H9 (cell line): ENCODE results near the gene CEMIP. TPM values are rescaled to one million over a fixed set of nuclear protein-coding genes. Genes with fewer than 3 reads are reported as not detected.

Experiments used
- DNase-seq: peaks from one replicate; pipeline ENCODE4 v3.0.0-alpha.2; 2017
- H2AFZ ChIP-seq: one replicate; pipeline ENCODE4 v1.6.1; 2013; ENCODE audit warnings: mild to moderate bottlenecking, low read length, control low read depth, moderate library complexity
- H2AK5ac ChIP-seq: 2 replicates; pipeline ENCODE4 v1.6.1; 2013; ENCODE audit warnings: low read length, control low read depth, mixed read lengths; ENCODE audit not compliant: insufficient read length
- H2BK120ac ChIP-seq: one replicate; pipeline ENCODE4 v1.6.1; 2013; ENCODE audit warnings: low read depth, mild to moderate bottlenecking, low read length, control low read depth, inconsistent platforms; ENCODE audit not compliant: poor library complexity, severe bottlenecking
- H2BK12ac ChIP-seq: 2 replicates; pipeline ENCODE4 v1.6.1; 2013; ENCODE audit warnings: low read length, control low read depth, mixed read lengths, low read depth; ENCODE audit not compliant: insufficient read length
- H2BK15ac ChIP-seq: 2 replicates; pipeline ENCODE4 v1.6.1; 2013; ENCODE audit warnings: low read depth, low read length, control low read depth
- H2BK20ac ChIP-seq: one replicate; pipeline ENCODE4 v1.6.1; 2013; ENCODE audit warnings: low read depth, mild to moderate bottlenecking, low read length, control low read depth, inconsistent platforms; ENCODE audit not compliant: poor library complexity, severe bottlenecking
- H2BK5ac ChIP-seq: 2 replicates; pipeline ENCODE4 v1.6.1; 2013; ENCODE audit warnings: low read length, control low read depth, mixed read lengths; ENCODE audit not compliant: insufficient read length
- H3K14ac ChIP-seq: 2 replicates; pipeline ENCODE4 v1.6.1; 2013; ENCODE audit warnings: low read length, control low read depth; ENCODE audit not compliant: insufficient read depth
- H3K18ac ChIP-seq: 2 replicates; pipeline ENCODE4 v1.6.1; 2013; ENCODE audit warnings: low read depth, mild to moderate bottlenecking, mixed read lengths, low read length, control low read depth; ENCODE audit not compliant: insufficient read length
- H3K23ac ChIP-seq: 2 replicates; pipeline ENCODE4 v1.6.1; 2013; ENCODE audit warnings: low read length, control low read depth, mixed read lengths, low read depth; ENCODE audit not compliant: insufficient read length
- H3K23me2 ChIP-seq: 2 replicates; pipeline ENCODE4 v1.6.1; 2013; ENCODE audit warnings: low read depth, mild to moderate bottlenecking, mixed read lengths, low read length, control low read depth; ENCODE audit not compliant: insufficient read length, poor library complexity, severe bottlenecking
- H3K27ac ChIP-seq: 2 replicates; pipeline ENCODE4 v1.5.1; 2013; ENCODE audit warnings: low read length, control low read depth, mixed read lengths, low read depth; ENCODE audit not compliant: insufficient read length
- H3K27me3 ChIP-seq: 2 replicates; pipeline ENCODE4 v1.6.1; 2013; ENCODE audit warnings: low read length, control low read depth, inconsistent platforms; ENCODE audit not compliant: insufficient read depth
- H3K4ac ChIP-seq: 2 replicates; pipeline ENCODE4 v1.6.1; 2013; ENCODE audit warnings: low read depth, mild to moderate bottlenecking, control low read depth, inconsistent platforms, low read length, moderate library complexity
- H3K4me1 ChIP-seq: 2 replicates; pipeline ENCODE4 v1.6.1; 2013; ENCODE audit warnings: low read length, control low read depth, inconsistent platforms; ENCODE audit not compliant: insufficient read depth
- H3K4me2 ChIP-seq: 2 replicates; pipeline ENCODE4 v1.6.1; 2013; ENCODE audit warnings: low read length, control low read depth, mixed read lengths; ENCODE audit not compliant: insufficient read length, insufficient read depth
- H3K56ac ChIP-seq: 2 replicates; pipeline ENCODE4 v1.6.1; 2013; ENCODE audit warnings: low read depth, mild to moderate bottlenecking, mixed read lengths, low read length, control low read depth; ENCODE audit not compliant: insufficient read length
- H3K79me1 ChIP-seq: 2 replicates; pipeline ENCODE4 v1.6.1; 2013; ENCODE audit warnings: low read depth, mild to moderate bottlenecking, moderate library complexity, low read length, control low read depth, inconsistent platforms; ENCODE audit not compliant: insufficient read depth, poor library complexity, severe bottlenecking
- H3K79me2 ChIP-seq: 2 replicates; pipeline ENCODE4 v1.6.1; 2013; ENCODE audit warnings: low read length, control low read depth, inconsistent platforms; ENCODE audit not compliant: insufficient read depth
- H3K9ac ChIP-seq: 2 replicates; pipeline ENCODE4 v1.6.1; 2013; ENCODE audit warnings: low read length, control low read depth, mixed read lengths; ENCODE audit not compliant: insufficient read length; ENCODE audit errors: extremely low read depth
- H3K9me3 ChIP-seq: one replicate; pipeline ENCODE4 v1.6.1; 2013; ENCODE audit warnings: low read depth, low read length, inconsistent platforms; ENCODE audit not compliant: control insufficient read depth
- H3T11ph ChIP-seq: one replicate; pipeline ENCODE4 v1.6.1; 2013; ENCODE audit warnings: mild to moderate bottlenecking, low read length, control low read depth, inconsistent platforms
- H4K20me1 ChIP-seq: one replicate; pipeline ENCODE4 v1.6.1; 2013; ENCODE audit not compliant: control insufficient read depth, insufficient read length, insufficient read depth
- H4K5ac ChIP-seq: 2 replicates; pipeline ENCODE4 v1.6.1; 2013; ENCODE audit warnings: low read depth, mild to moderate bottlenecking, mixed read lengths, low read length, control low read depth; ENCODE audit not compliant: insufficient read length
- H4K8ac ChIP-seq: replicated peaks from 2 replicates; pipeline ENCODE4 v1.6.1; 2013; ENCODE audit warnings: low read length, control low read depth, mixed read lengths, low read depth; ENCODE audit not compliant: insufficient read length
- H4K91ac ChIP-seq: 2 replicates; pipeline ENCODE4 v1.6.1; 2013; ENCODE audit warnings: low read depth, mild to moderate bottlenecking, moderate library complexity, mixed read lengths, low read length, control low read depth; ENCODE audit not compliant: insufficient read length
- H3K27ac Mint-ChIP-seq, 3 experiments: 2 replicates in 2 of 3; 3 replicates in 1 of 3; pipeline ENCODE4 v1.8.0; 2020 to 2021; ENCODE audit warnings: mixed read lengths in 3 of 3, mild to moderate bottlenecking in 1 of 3, moderate library complexity in 1 of 3
- H3K27me3 Mint-ChIP-seq: 2 replicates; pipeline ENCODE4 v1.8.0; 2021; ENCODE audit warnings: low read depth, mild to moderate bottlenecking, moderate library complexity, mixed read lengths
- H3K36me3 Mint-ChIP-seq, 3 experiments: 2 replicates in 2 of 3; 3 replicates in 1 of 3; pipeline ENCODE4 v1.8.0; 2020 to 2021; ENCODE audit warnings: low read depth in 3 of 3, mixed read lengths in 3 of 3; ENCODE audit not compliant: insufficient read depth in 1 of 3
- H3K4me1 Mint-ChIP-seq, 2 experiments: 2 replicates each; pipeline ENCODE4 v1.8.0; 2020; ENCODE audit warnings: mixed read lengths in 2 of 2
- H3K4me3 Mint-ChIP-seq, 2 experiments: 2 replicates in 1 of 2; 3 replicates in 1 of 2; pipeline ENCODE4 v1.8.0; 2020 to 2021; ENCODE audit warnings: mild to moderate bottlenecking in 2 of 2, mixed read lengths in 2 of 2, moderate library complexity in 1 of 2
- H3K9me3 Mint-ChIP-seq, 2 experiments: 2 replicates in 1 of 2; 3 replicates in 1 of 2; pipeline ENCODE4 v1.8.0; 2020; ENCODE audit warnings: mild to moderate bottlenecking in 2 of 2, mixed read lengths in 2 of 2, moderate library complexity in 1 of 2
- CTCF ChIP-seq: fragments of 200-600 bp; sonication (generic); conservative IDR thresholded peaks from 3 replicates; pipeline ENCODE4 v1.8.0; 2021; ENCODE audit warnings: antibody characterized with exemption, mild to moderate bottlenecking
- WGBS: extraction: QIAGEN DNeasy Blood & Tissue Kit; methylation state at CpG from one replicate; pipeline ENCODE4 v1.1.7; 2013; ENCODE audit warnings: missing lambda C conversion rate, low lambda C conversion rate, mixed read lengths; ENCODE audit not compliant: insufficient read length; ENCODE audit errors: extremely low coverage; 5-methylcytosine and 5-hydroxymethylcytosine counted together
- total RNA-seq: library from RNA; stranded (reverse); gene quantifications from 2 replicates; pipeline ENCODE4 v1.2.1, GENCODE V29; 2021

CEMIP gene
- total RNA-seq, 1 experiment from 2014 or later = 0.09 TPM

DNA sequence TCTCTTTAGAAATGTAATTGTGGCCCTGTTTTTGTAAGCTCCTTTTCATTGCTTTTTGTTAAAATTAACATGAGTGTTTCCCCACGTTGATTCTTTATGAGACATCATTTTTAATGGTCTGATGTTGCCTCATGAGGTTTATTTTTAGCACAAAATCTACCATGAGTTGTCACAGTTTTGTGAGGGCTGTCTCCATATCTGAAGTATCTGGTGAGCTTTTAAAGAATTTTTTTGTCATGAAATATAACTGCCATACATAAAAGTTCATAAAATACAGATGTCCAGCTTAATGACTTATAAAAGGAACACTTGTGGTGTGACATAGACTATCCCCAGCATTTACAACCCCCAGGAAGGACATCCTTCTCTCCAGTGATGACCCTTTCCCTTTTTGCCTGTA, 34.3 kb upstream of the CEMIP start:
- Histone ChIP-seq H3K79me1 (no peaks in the 10 kb centered on the region), H3K18ac (no peak overlapping the region), H4K8ac (no peak overlapping the region), H3K14ac (no peak overlapping the region), H4K91ac (no peak overlapping the region), H2AFZ (no peak overlapping the region), H3K4me2 (peak overlapping the region; percentile 18), H3K79me2 (no peaks in the 10 kb centered on the region), H3K23ac (no peak overlapping the region), H3K9ac (no peak overlapping the region), H3K4me1 (peaks cover 5% of the 10 kb centered on the region; the same call in 1 of the 2 replicates), H4K5ac (no peak overlapping the region), H4K20me1 (no peaks in the 10 kb centered on the region), H2BK15ac (no peak overlapping the region), H3K4ac (no peak overlapping the region), H2BK5ac (no peak overlapping the region), H3K56ac (no peak overlapping the region), H2BK12ac (no peak overlapping the region), H3T11ph (no peak overlapping the region), H3K23me2 (no peaks in the 10 kb centered on the region), H2BK20ac (no peak overlapping the region), H3K9me3 (no peaks in the 10 kb centered on the region), H3K27me3 (no peaks in the 10 kb centered on the region), H2BK120ac (no peak overlapping the region), H3K27ac (no peak overlapping the region), H2AK5ac (no peak overlapping the region)
- Mint-ChIP-seq H3K4me3 (no peak overlapping the region), H3K27me3 (0 out of 2 replicates have a peak, but pooled peaks cover 1% of the 10 kb centered on the region), H3K27ac (peak overlapping the region in 1 of 3 experiments; percentile 37; a peak in 2 of 7 replicates), H3K4me1 (peaks cover 25 to 31% of the 10 kb centered on the region in 2 experiments), H3K36me3 (peaks cover 3 to 9% (median 5%) of the 10 kb centered on the region in 3 experiments), H3K9me3 (peaks cover 2 to 8% of the 10 kb centered on the region in 2 experiments; a peak in 1 of 5 replicates)
- no CpG with 5 or more reads among the region's 1 CpG for WGBS
- DNase-seq = no peak
- no peak for TF ChIP-seq CTCF
